HG02798 (cell line): ENCODE results near the gene PHYHD1.

Experiments used
- ATAC-seq: cut with Tn5 transposase; IDR thresholded peaks from one replicate; pipeline ENCODE4 v1.9.1; 2021; ENCODE audit warnings: mild to moderate bottlenecking; ENCODE audit not compliant: unreplicated experiment, poor library complexity

Gene PHYHD1

GRCh38 chr9:128920381-128921058 is at the start of gene PHYHD1:
TSS of gene PHYHD1 (plus strand) at chr9:128920982. CDS start at chr9:128922324, 1,342 bp downstream.
- ATAC-seq = no peak

- no peak for ATAC-seq
These were observed 42.9 kb upstream of the PHYHD1 start for GRCh38 chr9:128877852-128878251.

GRCh38 chr9:128881884-128882676 is 38.7 kb upstream of the PHYHD1 start, which contains the start of the genes KYAT1 and LRRC8A:
TSS of gene KYAT1 (minus strand) at chr9:128881950. CDS start at chr9:128845405, 36,545 bp downstream.
TSS of gene LRRC8A (plus strand) at chr9:128882133. CDS start at chr9:128907165, 25,032 bp downstream.
- ATAC-seq = peak; percentile 88

- no peak for ATAC-seq
These were observed 37.8 kb upstream of the PHYHD1 start for GRCh38 chr9:128882677-128883603.

- no peak for ATAC-seq
These were observed 36.6 kb upstream of the PHYHD1 start for GRCh38 chr9:128884164-128884563.

- ATAC-seq = no peak
These were observed 35.4 kb upstream of the PHYHD1 start for GRCh38 chr9:128885376-128885775.

- no peak for ATAC-seq
These were observed 35.0 kb upstream of the PHYHD1 start for GRCh38 chr9:128885798-128886197.

- no peak for ATAC-seq
These were observed 34.4 kb upstream of the PHYHD1 start for GRCh38 chr9:128886211-128886891.

GRCh38 chr9:128887049-128887448 is 33.7 kb upstream of the PHYHD1 start:
- ATAC-seq = no peak

- ATAC-seq = no peak
These were observed 32.9 kb upstream of the PHYHD1 start for GRCh38 chr9:128887914-128888350.

- no peak for ATAC-seq
These were observed 29.2 kb upstream of the PHYHD1 start for GRCh38 chr9:128891321-128892220.

- ATAC-seq = no peak
These were observed 28.4 kb upstream of the PHYHD1 start for GRCh38 chr9:128892221-128892921.

- ATAC-seq = no peak
These were observed 27.4 kb upstream of the PHYHD1 start for GRCh38 chr9:128893354-128893753.

- ATAC-seq = no peak
These were observed 26.0 kb upstream of the PHYHD1 start for GRCh38 chr9:128894764-128895163.

- no peak for ATAC-seq
These were observed 25.2 kb upstream of the PHYHD1 start for GRCh38 chr9:128895556-128895955.

GRCh38 chr9:128898382-128898781 is 22.4 kb upstream of the PHYHD1 start:
- no peak for ATAC-seq

- no peak for ATAC-seq
These were observed 21.8 kb upstream of the PHYHD1 start for GRCh38 chr9:128898845-128899565.
